ENCODE results near the gene CWC22. TPM values are rescaled to one million over a fixed set of nuclear protein-coding genes. Genes with fewer than 3 reads are reported as not detected.

CWC22 gene
- total and polyA plus RNA-seq, 2 of the 8 experiments (the other 6 are each of a cell fraction or from before 2014, with no cell fraction given) = 3.7 to 34.0 TPM

GRCh38 chr2:179915395-179915992 is 91.6 kb downstream of the CWC22 start (continued):
- TF ChIP-seq, protein P1, sequence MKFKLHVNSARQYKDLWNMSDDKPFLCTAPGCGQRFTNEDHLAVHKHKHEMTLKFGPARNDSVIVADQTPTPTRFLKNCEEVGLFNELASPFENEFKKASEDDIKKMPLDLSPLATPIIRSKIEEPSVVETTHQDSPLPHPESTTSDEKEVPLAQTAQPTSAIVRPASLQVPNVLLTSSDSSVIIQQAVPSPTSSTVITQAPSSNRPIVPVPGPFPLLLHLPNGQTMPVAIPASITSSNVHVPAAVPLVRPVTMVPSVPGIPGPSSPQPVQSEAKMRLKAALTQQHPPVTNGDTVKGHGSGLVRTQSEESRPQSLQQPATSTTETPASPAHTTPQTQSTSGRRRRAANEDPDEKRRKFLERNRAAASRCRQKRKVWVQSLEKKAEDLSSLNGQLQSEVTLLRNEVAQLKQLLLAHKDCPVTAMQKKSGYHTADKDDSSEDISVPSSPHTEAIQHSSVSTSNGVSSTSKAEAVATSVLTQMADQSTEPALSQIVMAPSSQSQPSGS (IDR thresholded peaks at IDR 0.05; ENCODE audit: low read length) = no peak
- TF ChIP-seq ATF3 (IDR thresholded peaks at IDR 0.05; ENCODE audit: insufficient read depth, low read depth, low read length) (no peak), GABPA (IDR thresholded peaks at IDR 0.05; ENCODE audit: borderline replicate concordance, insufficient read depth, low read length) (no peak)
- TF ChIP-seq, protein P2, sequence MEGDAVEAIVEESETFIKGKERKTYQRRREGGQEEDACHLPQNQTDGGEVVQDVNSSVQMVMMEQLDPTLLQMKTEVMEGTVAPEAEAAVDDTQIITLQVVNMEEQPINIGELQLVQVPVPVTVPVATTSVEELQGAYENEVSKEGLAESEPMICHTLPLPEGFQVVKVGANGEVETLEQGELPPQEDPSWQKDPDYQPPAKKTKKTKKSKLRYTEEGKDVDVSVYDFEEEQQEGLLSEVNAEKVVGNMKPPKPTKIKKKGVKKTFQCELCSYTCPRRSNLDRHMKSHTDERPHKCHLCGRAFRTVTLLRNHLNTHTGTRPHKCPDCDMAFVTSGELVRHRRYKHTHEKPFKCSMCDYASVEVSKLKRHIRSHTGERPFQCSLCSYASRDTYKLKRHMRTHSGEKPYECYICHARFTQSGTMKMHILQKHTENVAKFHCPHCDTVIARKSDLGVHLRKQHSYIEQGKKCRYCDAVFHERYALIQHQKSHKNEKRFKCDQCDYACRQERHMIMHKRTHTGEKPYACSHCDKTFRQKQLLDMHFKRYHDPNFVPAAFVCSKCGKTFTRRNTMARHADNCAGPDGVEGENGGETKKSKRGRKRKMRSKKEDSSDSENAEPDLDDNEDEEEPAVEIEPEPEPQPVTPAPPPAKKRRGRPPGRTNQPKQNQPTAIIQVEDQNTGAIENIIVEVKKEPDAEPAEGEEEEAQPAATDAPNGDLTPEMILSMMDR (IDR thresholded peaks at IDR 0.05; ENCODE audit: control extremely low read depth in 1 of 3, insufficient read depth in 1 of 3, low read depth in 1 of 3, low read length in 3 of 3) = no peak

Data from H1 (cell line).